Fibroblast of lung (primary cell): ENCODE measurements around the gene MOGAT1. TPM values are rescaled to one million over a fixed set of nuclear protein-coding genes. Genes with fewer than 3 reads are reported as not detected.
"Not testable (repeated sequence)": the region's sequence is repeated elsewhere in the genome, so short reads cannot be mapped to it uniquely, and the experiment has no call there.

ENCODE experiments used
- DNase-seq, 2 donors: peaks; one replicate each; pipeline versions ENCODE4 v3.0.0 to v3.0.0-alpha.2; 2010; ENCODE audit warnings: low read depth in 2 of 2
- H2AFZ ChIP-seq: 2 replicates; pipeline ENCODE4 v1.5.1; 2012; ENCODE audit warnings: low read length, control low read depth, inconsistent platforms
- H3K27ac ChIP-seq: 2 replicates; pipeline ENCODE4 v1.5.1; 2011; ENCODE audit warnings: low read length, control low read depth; ENCODE audit not compliant: insufficient read depth
- H3K27me3 ChIP-seq: 2 replicates; pipeline ENCODE4 v1.5.1; 2011; ENCODE audit warnings: mild to moderate bottlenecking, low read length; ENCODE audit not compliant: control insufficient read depth, insufficient read depth
- H3K36me3 ChIP-seq: 2 replicates; pipeline ENCODE4 v1.5.1; 2011; ENCODE audit warnings: low read length; ENCODE audit not compliant: control insufficient read depth, insufficient read depth
- H3K4me1 ChIP-seq: 2 replicates; pipeline ENCODE4 v1.5.1; 2011; ENCODE audit warnings: low read length; ENCODE audit not compliant: control insufficient read depth, insufficient read depth; ENCODE audit errors: extremely low read depth
- H3K4me2 ChIP-seq: 2 replicates; pipeline ENCODE4 v1.5.1; 2011; ENCODE audit warnings: low read length, control low read depth; ENCODE audit not compliant: insufficient read depth; ENCODE audit errors: extremely low read depth
- H3K4me3 ChIP-seq, 4 experiments: fragments of 200-600 bp in 1 of 4; sonication (generic) in 1 of 4; replicated peaks in 1 of 4; 2 replicates each; pipeline ENCODE4 v1.5.1; 2011 to 2016; ENCODE audit warnings: low read length in 4 of 4, low read depth in 3 of 4, mild to moderate bottlenecking in 3 of 4, control low read depth in 2 of 4, inconsistent platforms in 1 of 4, mixed read lengths in 1 of 4; ENCODE audit not compliant: insufficient read depth in 1 of 4; ENCODE audit errors: control extremely low read depth in 1 of 4
- H3K79me2 ChIP-seq: 2 replicates; pipeline ENCODE4 v1.5.1; 2012; ENCODE audit warnings: mild to moderate bottlenecking, low read length, inconsistent platforms; ENCODE audit not compliant: control insufficient read depth, insufficient read depth
- H3K9ac ChIP-seq: 2 replicates; pipeline ENCODE4 v1.5.1; 2011; ENCODE audit warnings: mild to moderate bottlenecking, low read length, control low read depth; ENCODE audit not compliant: insufficient read depth
- H3K9me3 ChIP-seq: 2 replicates; pipeline ENCODE4 v1.5.1; 2012; ENCODE audit warnings: low read depth, low read length; ENCODE audit not compliant: control insufficient read depth, insufficient read depth
- H4K20me1 ChIP-seq: 2 replicates; pipeline ENCODE4 v1.5.1; 2011; ENCODE audit warnings: low read length; ENCODE audit not compliant: control insufficient read depth, insufficient read depth; ENCODE audit errors: extremely low read depth
- EZH2 ChIP-seq: IDR thresholded peaks from 2 replicates; pipeline ENCODE4 v1.5.1; 2012; ENCODE audit warnings: low read length, control low read depth, mild to moderate bottlenecking; ENCODE audit errors: missing control alignments
- polyA plus RNA-seq, 2 donors: library from polyadenylated mRNA; depleted of rRNA in 1 of 2; stranded (reverse) in 1 of 2; unstranded in 1 of 2; fragments of >200 nt; gene quantifications; 2 replicates each; pipeline ENCODE4 v1.2.1, GENCODE V29; 2011 to 2012; ENCODE audit warnings: missing spikeins in 1 of 2
- total RNA-seq: library from RNA; depleted of rRNA; stranded (reverse); fragments of >200 nt; gene quantifications from 2 replicates; pipeline ENCODE4 v1.2.1, GENCODE V29; 2014
- TF ChIP-seq, protein P1 (sequence below), 2 donors: IDR thresholded peaks in 1 of 2; conservative IDR thresholded peaks in 1 of 2; 1 replicate in 1 of 2; 2 replicates in 1 of 2; pipeline ENCODE4 v1.5.1; 2011 to 2012; ENCODE audit warnings: low read length in 2 of 2, control low read depth in 1 of 2, inconsistent platforms in 1 of 2, low read depth in 1 of 2, mild to moderate bottlenecking in 1 of 2

MOGAT1 gene
- total and polyA plus RNA-seq, 2 donors (not counting 1 experiment from before 2014, with no cell fraction given): not detected

DNA sequence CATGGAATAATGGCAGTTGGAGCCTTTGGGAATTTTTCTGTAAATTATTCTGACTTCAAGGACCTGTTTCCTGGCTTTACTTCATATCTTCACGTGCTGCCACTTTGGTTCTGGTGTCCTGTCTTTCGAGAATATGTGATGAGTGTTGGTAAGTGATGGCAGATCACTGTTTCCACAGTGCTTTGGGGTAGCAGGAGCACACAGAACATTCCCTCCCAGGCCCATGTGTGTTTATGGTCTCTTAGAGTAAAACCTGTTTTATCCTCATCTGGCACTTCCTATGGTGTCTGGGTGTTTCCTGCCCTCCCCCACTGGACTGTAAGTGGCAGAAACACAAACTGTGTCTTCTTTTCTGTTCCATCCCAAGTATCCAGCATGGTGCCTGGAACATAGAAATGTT is 17.9 kb downstream of the MOGAT1 start:
- H3K4me3 ChIP-seq: no peak overlapping the region
- no peaks in the 10 kb centered on the region for H3K9me3 ChIP-seq
- TF ChIP-seq, protein P1, sequence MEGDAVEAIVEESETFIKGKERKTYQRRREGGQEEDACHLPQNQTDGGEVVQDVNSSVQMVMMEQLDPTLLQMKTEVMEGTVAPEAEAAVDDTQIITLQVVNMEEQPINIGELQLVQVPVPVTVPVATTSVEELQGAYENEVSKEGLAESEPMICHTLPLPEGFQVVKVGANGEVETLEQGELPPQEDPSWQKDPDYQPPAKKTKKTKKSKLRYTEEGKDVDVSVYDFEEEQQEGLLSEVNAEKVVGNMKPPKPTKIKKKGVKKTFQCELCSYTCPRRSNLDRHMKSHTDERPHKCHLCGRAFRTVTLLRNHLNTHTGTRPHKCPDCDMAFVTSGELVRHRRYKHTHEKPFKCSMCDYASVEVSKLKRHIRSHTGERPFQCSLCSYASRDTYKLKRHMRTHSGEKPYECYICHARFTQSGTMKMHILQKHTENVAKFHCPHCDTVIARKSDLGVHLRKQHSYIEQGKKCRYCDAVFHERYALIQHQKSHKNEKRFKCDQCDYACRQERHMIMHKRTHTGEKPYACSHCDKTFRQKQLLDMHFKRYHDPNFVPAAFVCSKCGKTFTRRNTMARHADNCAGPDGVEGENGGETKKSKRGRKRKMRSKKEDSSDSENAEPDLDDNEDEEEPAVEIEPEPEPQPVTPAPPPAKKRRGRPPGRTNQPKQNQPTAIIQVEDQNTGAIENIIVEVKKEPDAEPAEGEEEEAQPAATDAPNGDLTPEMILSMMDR (conservative IDR thresholded peaks at IDR 0.05 in 1 of 2, IDR thresholded peaks at IDR 0.05 in 1 of 2; ENCODE audit: low read depth in 1 of 2, low read length in 2 of 2): no peak
- TF ChIP-seq EZH2: no peak
- no peaks in the 10 kb centered on the region for H3K27me3 ChIP-seq
- no peak overlapping the region for H3K9ac ChIP-seq
- no peaks in the 10 kb centered on the region for H3K79me2 ChIP-seq
- H3K4me2 ChIP-seq: no peak overlapping the region
- peak overlapping the region; percentile 47 for H2AFZ ChIP-seq
- peaks cover 2% of the 10 kb centered on the region for H3K4me1 ChIP-seq
- no peak for DNase-seq
- H3K27ac ChIP-seq: no peak overlapping the region
- no peaks in the 10 kb centered on the region for H3K36me3 ChIP-seq
- no peaks in the 10 kb centered on the region for H4K20me1 ChIP-seq

DNA sequence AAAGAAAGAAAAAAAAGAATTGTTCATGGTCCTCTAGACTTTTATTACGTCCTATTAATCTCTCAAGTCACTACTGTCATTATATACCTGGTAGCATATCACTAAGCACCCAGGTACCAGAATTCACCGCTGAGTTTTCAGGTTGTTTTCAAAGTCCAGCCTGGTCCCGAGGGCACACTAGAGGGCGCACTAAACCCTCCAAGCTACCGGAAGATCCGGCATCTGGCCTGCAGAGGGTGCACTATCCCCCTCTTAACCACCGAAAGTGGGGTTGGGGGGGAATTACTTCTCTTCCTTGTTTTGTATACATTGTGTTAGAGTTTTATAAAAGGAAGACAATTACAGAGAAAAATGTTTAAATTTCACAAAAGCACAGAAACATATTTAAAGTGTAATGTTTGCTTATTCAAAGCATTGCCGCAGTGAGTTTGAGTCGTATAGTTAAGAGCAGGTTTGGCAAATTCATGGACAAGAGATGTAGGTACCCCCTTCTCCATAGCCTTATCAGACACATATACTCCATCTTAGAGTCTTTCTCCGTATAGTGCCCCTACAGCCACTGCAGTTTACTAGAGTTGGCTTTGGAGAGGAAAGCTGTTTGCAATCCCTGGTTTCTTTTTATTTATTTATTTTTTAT is 19.2 kb downstream of the MOGAT1 start:
- no peak for TF ChIP-seq EZH2
- TF ChIP-seq, protein P1 (conservative IDR thresholded peaks at IDR 0.05 in 1 of 2, IDR thresholded peaks at IDR 0.05 in 1 of 2; ENCODE audit: low read depth in 1 of 2, low read length in 2 of 2): peak; percentile 99 to 100
- H3K9me3 ChIP-seq: no peaks in the 10 kb centered on the region
- no peak overlapping the region for H3K27ac ChIP-seq
- H3K9ac ChIP-seq: no peak overlapping the region
- peaks cover 2% of the 10 kb centered on the region for H3K4me1 ChIP-seq
- H3K27me3 ChIP-seq: no peaks in the 10 kb centered on the region
- DNase-seq: peak; percentile 64 to 83
- H4K20me1 ChIP-seq: no peaks in the 10 kb centered on the region
- no peaks in the 10 kb centered on the region for H3K79me2 ChIP-seq
- H3K36me3 ChIP-seq: no peaks in the 10 kb centered on the region
- no peak overlapping the region for H3K4me3 ChIP-seq
- no peak overlapping the region for H3K4me2 ChIP-seq
- H2AFZ ChIP-seq: no peak overlapping the region

- H3K36me3 ChIP-seq, H3K4me3 ChIP-seq, H4K20me1 ChIP-seq, H3K79me2 ChIP-seq, H3K27me3 ChIP-seq, H3K9me3 ChIP-seq, H3K9ac ChIP-seq, H2AFZ ChIP-seq, H3K4me2 ChIP-seq, H3K27ac ChIP-seq, DNase-seq, H3K4me1 ChIP-seq: not testable (repeated sequence)
Observed at GRCh38 chr2:222693413-222693812, 22.0 kb downstream of the MOGAT1 start.
